ENCODE results near the gene XPO6.
A peak's percentile ranks its signal among the peaks of the same experiment; 100 is the strongest.
"Not testable (repeated sequence)": the region's sequence is repeated elsewhere in the genome, so short reads cannot be mapped to it uniquely, and the experiment has no call there.

Gene XPO6

GRCh38 chr16:28211758-28212531 is at the start of gene XPO6:
TSS of gene XPO6 (minus strand) at chr16:28211965. CDS start at chr16:28211368, 597 bp downstream.
- peak; percentile 97 for DNase-seq (ENCODE audit: low spot score)

GRCh38 chr16:28260193-28260592 is 48.4 kb upstream of the XPO6 start:
- DNase-seq (ENCODE audit: low spot score): no peak

GRCh38 chr16:28259781-28260150 is 48.0 kb upstream of the XPO6 start:
- DNase-seq (ENCODE audit: low spot score): no peak

- no peak for DNase-seq (ENCODE audit: low spot score)
Observed at GRCh38 chr16:28259091-28259780, 47.5 kb upstream of the XPO6 start.

GRCh38 chr16:28258567-28258966 is 46.8 kb upstream of the XPO6 start:
- DNase-seq (ENCODE audit: low spot score): no peak

- no peak for DNase-seq (ENCODE audit: low spot score)
Observed at GRCh38 chr16:28257256-28257655, 45.5 kb upstream of the XPO6 start.

GRCh38 chr16:28255838-28256237 is 44.1 kb upstream of the XPO6 start:
- DNase-seq (ENCODE audit: low spot score): no peak

GRCh38 chr16:28254158-28254557 is 42.4 kb upstream of the XPO6 start:
- DNase-seq (ENCODE audit: low spot score): no peak

- DNase-seq (ENCODE audit: low spot score): no peak
Observed at GRCh38 chr16:28250999-28251398, 39.2 kb upstream of the XPO6 start.

GRCh38 chr16:28249483-28249882 is 37.7 kb upstream of the XPO6 start:
- DNase-seq (ENCODE audit: low spot score): not testable (repeated sequence)

- DNase-seq (ENCODE audit: low spot score): no peak
Observed at GRCh38 chr16:28241924-28242323, 30.2 kb upstream of the XPO6 start.

- no peak for DNase-seq (ENCODE audit: low spot score)
Observed at GRCh38 chr16:28237754-28238357, 26.1 kb upstream of the XPO6 start.

- DNase-seq (ENCODE audit: low spot score): no peak
Observed at GRCh38 chr16:28231763-28232162, 20.0 kb upstream of the XPO6 start.

- not testable (repeated sequence) for DNase-seq (ENCODE audit: low spot score)
Observed at GRCh38 chr16:28223909-28224308, 12.1 kb upstream of the XPO6 start.

- not testable (repeated sequence) for DNase-seq (ENCODE audit: low spot score)
Observed at GRCh38 chr16:28219777-28220176, 8.0 kb upstream of the XPO6 start.

GRCh38 chr16:28219282-28219681 is 7.5 kb upstream of the XPO6 start:
- no peak for DNase-seq (ENCODE audit: low spot score)

- DNase-seq (ENCODE audit: low spot score): peak; percentile 84
Observed at GRCh38 chr16:28218109-28218508, 6.3 kb upstream of the XPO6 start.

- DNase-seq (ENCODE audit: low spot score): no peak
Observed at GRCh38 chr16:28217326-28217725, 5.6 kb upstream of the XPO6 start.

GRCh38 chr16:28213396-28213795 is 1.6 kb upstream of the XPO6 start:
- no peak for DNase-seq (ENCODE audit: low spot score)

- DNase-seq (ENCODE audit: low spot score): no peak
Observed at GRCh38 chr16:28212532-28212873, 738 bp upstream of the XPO6 start.

GRCh38 chr16:28210979-28211588 is 681 bp downstream of the XPO6 start:
- DNase-seq (ENCODE audit: low spot score): peak; percentile 56

GRCh38 chr16:28210264-28210663 is 1.5 kb downstream of the XPO6 start:
- DNase-seq (ENCODE audit: low spot score): no peak

GRCh38 chr16:28208824-28209223 is 2.9 kb downstream of the XPO6 start:
- DNase-seq (ENCODE audit: low spot score): no peak
